GM19438 (cell line): Measurements from ENCODE around the gene ARHGAP8.

Experiments used
- ATAC-seq: cut with Tn5 transposase; IDR thresholded peaks from one replicate; pipeline ENCODE4 v1.9.1; 2021; ENCODE audit warnings: low read depth; ENCODE audit not compliant: unreplicated experiment

The ARHGAP8 gene

GRCh38 chr22:44752285-44753188 is at the start of gene ARHGAP8:
TSS of gene ARHGAP8 (plus strand) at chr22:44752575. CDS start at chr22:44786528, 33,953 bp downstream.
- no peak for ATAC-seq

DNA sequence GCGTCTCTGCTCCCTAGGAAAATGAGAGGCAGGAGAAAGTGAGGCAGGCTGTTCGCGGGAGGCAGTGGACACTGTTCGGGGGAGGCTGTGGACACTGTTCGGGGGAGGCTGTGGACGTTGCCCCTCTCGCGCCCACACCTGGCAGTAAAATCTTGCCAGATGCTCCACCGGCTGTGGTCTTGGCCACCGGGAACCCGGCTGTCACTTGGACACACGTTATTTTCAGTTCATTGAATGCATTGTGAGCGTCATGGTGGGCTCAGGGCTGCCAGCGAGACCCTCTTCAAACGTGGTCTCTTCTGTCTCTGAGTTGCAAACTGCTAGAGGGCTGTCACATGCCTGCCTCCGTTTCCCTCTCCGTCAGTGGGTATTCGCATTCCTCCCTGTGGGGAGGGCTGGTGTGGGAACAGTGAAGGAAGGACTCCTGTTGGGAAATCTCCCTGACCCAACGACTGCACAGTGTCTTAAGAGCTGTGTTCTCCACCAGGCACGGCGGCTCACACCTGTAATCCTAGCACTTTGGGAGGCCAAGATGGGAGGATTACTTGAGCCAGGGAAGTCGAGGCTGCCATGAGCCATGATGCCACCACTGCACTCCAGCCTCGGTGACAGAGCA is 49.0 kb upstream of the ARHGAP8 start:
- ATAC-seq, result no peak

DNA sequence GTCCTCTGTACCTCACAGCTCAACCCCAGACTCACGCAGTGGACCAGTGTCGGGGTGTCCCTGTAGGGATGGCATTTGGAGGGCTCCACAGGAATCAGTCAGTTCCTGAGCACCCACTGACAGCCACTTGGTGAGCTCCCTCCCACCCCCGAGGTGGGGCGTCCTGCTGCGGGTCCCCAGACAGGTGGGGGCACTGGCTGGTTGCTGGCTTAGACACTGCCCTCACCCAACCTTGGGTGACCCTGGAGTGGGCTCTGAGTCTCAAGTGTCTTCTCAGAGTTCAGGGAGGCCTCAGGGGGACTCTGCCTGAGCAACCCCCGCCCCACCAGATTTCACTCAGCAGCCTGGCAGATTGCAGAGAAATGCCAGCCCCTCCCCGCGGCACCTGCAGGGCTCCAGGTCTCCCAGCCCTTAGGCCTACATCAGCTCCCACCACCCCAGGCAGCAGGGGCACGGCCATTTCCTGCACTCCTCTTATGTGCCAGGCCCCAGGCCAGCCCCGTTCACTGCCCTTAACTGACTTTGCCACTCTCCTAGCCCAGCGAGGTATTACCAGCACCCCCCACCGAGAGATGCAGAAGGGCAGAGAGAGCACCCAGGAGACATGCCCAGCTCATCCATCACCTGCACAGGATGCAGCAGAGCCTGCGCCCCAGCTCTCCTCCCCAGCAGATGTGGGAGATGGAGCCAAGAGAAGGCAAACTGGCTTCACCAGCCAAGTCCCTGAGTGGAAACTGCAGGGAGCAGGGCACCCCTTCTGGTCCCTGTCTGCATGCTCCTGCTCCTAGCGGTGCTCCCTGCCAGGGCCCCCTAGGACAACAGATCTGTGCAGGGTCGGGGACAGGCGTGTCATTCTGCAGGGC is 48.0 kb upstream of the ARHGAP8 start:
- no peak for ATAC-seq

DNA sequence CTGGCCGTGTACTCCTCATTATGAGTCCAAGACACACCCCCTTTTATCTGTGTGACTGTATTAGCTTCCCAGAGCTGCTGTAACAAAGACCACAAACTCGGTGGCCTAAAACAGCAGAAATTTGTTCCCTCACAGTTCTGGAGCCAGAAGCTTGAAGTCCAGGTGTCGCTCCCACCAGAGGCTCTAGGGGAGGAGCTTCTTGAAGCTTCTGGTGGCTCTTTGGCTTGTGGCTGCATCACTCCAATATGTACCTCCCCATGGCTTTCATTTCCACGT is 47.4 kb upstream of the ARHGAP8 start:
- no peak for ATAC-seq

DNA sequence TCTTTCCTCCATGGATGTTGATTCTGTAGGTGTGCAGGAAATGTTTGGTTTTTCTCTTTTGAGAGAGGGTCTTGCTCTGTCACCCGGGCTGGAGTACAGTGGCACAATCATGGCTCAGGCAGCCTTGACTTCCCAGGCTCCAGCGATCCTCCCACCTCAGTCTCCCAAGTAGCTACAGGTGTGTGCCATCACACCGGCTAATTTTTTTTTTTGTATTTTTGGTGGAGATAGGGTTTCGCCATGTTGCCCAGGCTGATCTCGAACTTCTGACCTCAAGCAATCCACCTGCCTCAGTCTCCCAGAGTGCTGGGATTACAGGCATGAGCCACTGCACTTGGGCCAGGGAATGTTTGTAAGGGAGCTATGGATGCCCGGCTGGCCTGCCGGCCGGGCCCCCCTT is 45.9 kb upstream of the ARHGAP8 start:
- ATAC-seq, result no peak

DNA sequence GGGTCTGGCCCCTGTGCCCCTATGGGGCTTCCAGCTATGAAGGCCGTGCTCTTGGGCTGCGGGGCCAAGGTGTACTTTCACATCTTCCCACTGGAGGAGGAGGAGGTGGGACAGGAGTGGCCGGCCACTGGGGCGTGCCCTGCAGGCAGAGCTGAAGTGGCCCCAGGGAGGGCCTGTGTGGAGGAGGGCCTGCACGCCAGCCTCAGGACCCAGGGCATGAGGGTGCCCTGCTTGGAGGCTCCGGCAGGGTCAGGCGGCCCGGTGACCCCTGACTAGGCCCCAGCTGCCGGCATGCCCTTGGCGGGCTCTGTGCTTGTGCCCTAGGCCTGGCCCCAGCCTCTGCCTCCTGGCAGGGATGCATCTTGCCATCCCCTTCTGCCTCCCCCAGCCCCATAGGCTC is 45.2 kb upstream of the ARHGAP8 start:
- ATAC-seq, result no peak

- ATAC-seq, result no peak
Measured at GRCh38 chr22:44707752-44708151, 44.6 kb upstream of the ARHGAP8 start.

DNA sequence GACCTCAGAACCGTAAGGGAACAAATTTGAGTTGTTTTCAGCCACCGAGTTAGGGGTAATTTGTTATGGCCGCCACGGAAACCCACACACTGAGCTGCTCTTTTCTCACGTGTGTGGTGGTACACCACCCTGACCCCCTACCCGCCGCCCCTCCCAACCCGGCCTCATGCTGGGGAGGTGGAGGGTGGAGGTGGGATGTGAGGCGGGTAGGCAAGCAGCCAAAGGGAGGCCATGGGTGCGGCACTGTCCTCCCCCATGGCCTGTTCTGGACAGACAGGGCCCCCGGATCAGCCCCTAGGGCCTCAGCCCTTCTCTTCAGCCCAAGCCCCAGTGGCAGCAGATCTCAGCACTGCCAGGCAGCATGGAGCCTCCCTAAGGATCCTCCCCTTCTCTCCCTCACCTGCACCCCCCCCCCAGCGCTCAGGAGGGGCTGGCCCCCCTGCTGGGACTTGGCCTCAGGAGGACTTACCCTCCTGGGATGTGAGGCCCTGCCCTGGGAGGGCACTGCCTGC is 42.4 kb upstream of the ARHGAP8 start:
- no peak for ATAC-seq

DNA sequence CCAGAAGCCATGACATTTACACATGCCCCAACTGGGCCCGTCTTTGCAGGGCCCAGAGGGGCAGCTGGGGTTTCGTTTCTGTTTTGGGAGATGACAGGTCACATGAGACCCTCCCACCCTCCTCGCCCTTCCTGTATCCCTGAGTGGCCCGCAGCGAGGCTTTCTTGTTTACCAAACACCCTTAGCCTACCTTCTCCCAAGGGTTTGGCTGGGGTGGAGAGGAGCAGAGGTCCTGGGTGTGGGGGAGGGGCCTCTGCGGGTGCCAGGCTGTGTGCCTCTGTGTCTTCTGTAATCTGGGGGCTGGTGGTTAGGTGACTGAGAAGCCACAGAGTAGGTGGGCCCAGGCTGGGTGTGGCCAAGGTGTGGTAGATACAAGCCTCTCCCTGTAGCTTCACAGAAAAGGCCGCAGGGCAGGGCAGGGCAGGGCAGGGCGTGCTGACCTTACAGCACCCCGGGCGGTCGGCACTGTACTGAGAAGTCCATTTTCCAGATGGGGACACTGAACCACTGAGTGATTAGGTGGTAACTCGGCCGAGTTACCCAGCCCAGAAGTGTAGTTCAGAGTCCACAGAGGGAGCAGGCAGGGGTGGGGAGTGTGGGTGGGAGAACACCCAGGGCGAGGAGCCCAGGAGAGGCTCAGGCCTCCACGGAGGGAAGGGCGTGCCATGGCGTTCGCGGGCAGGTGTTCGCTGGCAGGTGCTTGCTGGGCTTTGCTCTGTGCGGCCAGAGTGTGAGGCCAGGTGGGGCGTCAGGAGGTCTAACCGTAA is 41.7 kb upstream of the ARHGAP8 start:
- no peak for ATAC-seq

GRCh38 chr22:44711241-44711560 is 41.2 kb upstream of the ARHGAP8 start:
- no peak for ATAC-seq

- ATAC-seq, result no peak
Measured at GRCh38 chr22:44711690-44712555, 40.5 kb upstream of the ARHGAP8 start.

GRCh38 chr22:44712962-44713361 is 39.4 kb upstream of the ARHGAP8 start:
- ATAC-seq, result no peak

- ATAC-seq, result no peak
Measured at GRCh38 chr22:44714703-44715350, 37.5 kb upstream of the ARHGAP8 start.

- no peak for ATAC-seq
Measured at GRCh38 chr22:44718418-44718817, 34.0 kb upstream of the ARHGAP8 start.

DNA sequence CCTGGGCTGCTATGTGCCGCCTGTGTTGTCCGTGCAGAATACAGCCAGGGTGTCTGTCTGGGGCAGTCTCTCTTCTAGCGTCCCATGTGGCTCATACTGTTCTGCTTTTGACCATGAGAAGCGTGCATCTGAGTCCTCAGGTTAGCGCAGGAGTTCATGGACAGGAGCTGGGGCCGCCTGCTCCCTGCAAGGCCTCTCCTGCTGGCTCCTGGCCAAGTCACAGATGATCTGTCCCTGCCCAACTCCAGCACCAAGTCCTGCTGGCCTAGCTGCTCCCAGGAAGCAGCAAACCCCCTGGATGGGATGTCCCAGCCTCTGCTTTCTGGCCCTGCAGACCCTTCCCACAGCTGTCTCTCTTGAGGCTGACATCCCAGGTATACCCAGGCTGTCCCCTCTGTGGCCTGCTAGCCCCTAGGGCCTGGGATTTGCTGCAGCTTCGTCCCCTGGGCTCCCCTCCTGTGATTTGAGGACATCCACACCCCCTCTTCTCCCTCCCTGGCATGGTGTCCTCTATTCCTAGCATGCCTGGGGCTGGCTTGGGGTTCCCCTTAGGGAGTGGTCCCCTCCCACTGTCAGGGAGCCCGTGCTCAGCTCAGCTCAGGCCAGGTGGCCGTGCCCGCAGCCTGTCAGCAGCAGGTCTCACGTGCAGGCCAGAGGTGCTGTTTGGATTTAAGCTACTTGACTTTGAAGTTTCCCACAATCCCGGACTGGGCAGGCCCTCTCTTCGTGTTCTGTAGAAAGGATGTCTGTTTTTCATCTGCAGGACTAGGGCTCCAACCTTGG is 32.6 kb upstream of the ARHGAP8 start:
- no peak for ATAC-seq

DNA sequence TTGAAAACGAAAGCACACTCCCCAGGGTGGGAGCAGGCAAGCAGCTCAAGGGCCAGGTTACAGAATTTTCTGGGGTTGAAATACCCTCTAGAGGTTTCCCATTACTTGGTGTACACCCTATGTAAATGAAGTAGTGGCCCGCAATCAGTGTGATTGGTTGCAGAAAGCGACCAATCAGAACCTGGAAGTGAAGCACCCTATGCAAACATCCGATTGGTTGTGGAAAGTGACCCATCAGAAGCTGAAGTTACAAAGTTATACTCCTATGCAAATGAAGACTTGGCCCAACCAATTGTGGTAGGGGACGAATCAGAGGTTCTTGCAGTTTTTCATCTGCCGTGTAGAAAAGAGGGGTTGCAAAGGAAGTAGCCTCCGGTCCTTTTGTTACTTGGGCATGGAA is 31.2 kb upstream of the ARHGAP8 start:
- no peak for ATAC-seq

DNA sequence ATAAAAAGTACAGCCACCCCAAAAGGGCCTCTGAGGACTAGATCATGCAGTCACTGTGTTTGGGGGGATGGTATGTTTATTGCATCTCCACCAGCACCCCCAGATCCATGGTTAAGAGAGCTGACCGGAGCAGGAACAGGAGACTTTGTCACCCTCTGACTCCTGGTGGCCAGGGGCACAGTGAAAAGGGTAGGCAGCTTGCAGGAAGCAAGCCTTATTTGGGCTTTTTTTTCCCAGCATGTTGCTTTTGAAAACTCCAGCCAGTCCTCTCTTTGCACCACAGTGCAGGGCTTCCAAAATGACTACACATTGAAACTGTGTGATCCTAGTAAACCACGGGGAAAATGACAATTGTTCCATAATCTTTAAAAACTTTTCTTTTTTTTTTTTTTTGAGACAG is 29.8 kb upstream of the ARHGAP8 start:
- no peak for ATAC-seq

DNA sequence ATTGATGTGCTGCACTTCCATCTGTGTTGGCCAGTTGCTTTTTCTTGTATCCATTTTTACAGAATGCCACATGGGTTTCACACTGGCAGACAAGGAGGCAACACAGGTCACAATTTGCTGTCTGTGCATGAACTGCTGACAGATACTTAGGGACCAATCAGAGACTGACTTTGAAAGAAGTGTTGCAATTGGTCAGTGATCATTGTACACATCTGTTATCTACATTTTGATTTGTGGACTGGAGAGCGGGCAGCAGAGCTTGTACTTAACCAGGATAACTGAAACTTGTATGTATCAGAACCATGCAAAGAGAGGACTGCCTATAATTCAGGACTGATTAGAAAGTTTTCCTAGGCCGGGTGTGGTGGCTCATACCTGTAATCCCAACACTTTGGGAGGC is 28.6 kb upstream of the ARHGAP8 start:
- no peak for ATAC-seq
